Thoracic aorta endothelial cell (primary cell): ENCODE results near the gene FBXO47. TPM values are rescaled to one million over a fixed set of nuclear protein-coding genes. Genes with fewer than 3 reads are reported as not detected.

Source experiments
- small RNA-seq: library from RNA; depleted of rRNA; stranded (forward); fragments of <200 nt; gene quantifications from one replicate; pipeline ENCODE3, GENCODE V24; 2012
- total RNA-seq: library from RNA; depleted of rRNA; stranded (reverse); fragments of >200 nt; gene quantifications from 2 replicates; pipeline ENCODE4 v1.2.3, GENCODE V29; 2012

The FBXO47 gene
- not detected in 2 replicates for total RNA-seq

GRCh38 chr17:38967290-38967738 is at the start of gene FBXO47:
Gene FBXO47 (minus strand): TSS chr17:38967403. CDS start chr17:38963025, 4,378 bp downstream.

GRCh38 chr17:38925263-38925995 is 41.8 kb downstream of the FBXO47 start, which contains the start of gene LASP1NB:
Gene LASP1NB (plus strand): TSS chr17:38925614.

Small RNAs within 50 kb of the gene (small RNA-seq; reads per million reads assigned to genes)
- gene MIR6779, result not detected

Other genes starting within 250 kb of the FBXO47 start
- 3.2 and 4.6 TPM in 2 replicates for gene CISD3, start 237.1 kb downstream of the FBXO47 start, total RNA-seq
- 9.2 and 13.4 TPM in 2 replicates for gene PCGF2, start 219.1 kb downstream of the FBXO47 start, total RNA-seq
- 310 and 315 TPM in 2 replicates for gene PSMB3, start 214.7 kb downstream of the FBXO47 start, total RNA-seq
- gene PIP4K2B, start 167.8 kb downstream of the FBXO47 start, total RNA-seq, result 38.8 and 42.4 TPM in 2 replicates
- 14.4 and 15.2 TPM in 2 replicates for gene CWC25, start 142.1 kb downstream of the FBXO47 start, total RNA-seq
- gene RPL23, start 113.7 kb downstream of the FBXO47 start, total RNA-seq, result 1,157 and 1,235 TPM in 2 replicates
- 203 and 222 TPM in 2 replicates for gene LASP1, start 97.3 kb downstream of the FBXO47 start, total RNA-seq
- not detected in 2 replicates for gene PLXDC1, start 184.2 kb upstream of the FBXO47 start, total RNA-seq
- not detected in 2 replicates for gene ARL5C, start 198.8 kb upstream of the FBXO47 start, total RNA-seq
- gene CACNB1, start 230.3 kb upstream of the FBXO47 start, total RNA-seq, result 2.0 and 4.2 TPM in 2 replicates
- 1,437 and 1,457 TPM in 2 replicates for gene RPL19, start 232.9 kb upstream of the FBXO47 start, total RNA-seq